AG08396 (cell line): ENCODE data around the gene TMEM250.
"Not testable (repeated sequence)": the region's sequence is repeated elsewhere in the genome, so short reads cannot be mapped to it uniquely, and the experiment has no call there.

Source experiments
- DNase-seq: peaks from one replicate; pipeline ENCODE4 v3.0.0; 2012; ENCODE audit warnings: low spot score, mixed read lengths

Gene TMEM250

GRCh38 chr9:136110082-136111061 is 8.3 kb downstream of the TMEM250 start:
- DNase-seq = no peak

DNA sequence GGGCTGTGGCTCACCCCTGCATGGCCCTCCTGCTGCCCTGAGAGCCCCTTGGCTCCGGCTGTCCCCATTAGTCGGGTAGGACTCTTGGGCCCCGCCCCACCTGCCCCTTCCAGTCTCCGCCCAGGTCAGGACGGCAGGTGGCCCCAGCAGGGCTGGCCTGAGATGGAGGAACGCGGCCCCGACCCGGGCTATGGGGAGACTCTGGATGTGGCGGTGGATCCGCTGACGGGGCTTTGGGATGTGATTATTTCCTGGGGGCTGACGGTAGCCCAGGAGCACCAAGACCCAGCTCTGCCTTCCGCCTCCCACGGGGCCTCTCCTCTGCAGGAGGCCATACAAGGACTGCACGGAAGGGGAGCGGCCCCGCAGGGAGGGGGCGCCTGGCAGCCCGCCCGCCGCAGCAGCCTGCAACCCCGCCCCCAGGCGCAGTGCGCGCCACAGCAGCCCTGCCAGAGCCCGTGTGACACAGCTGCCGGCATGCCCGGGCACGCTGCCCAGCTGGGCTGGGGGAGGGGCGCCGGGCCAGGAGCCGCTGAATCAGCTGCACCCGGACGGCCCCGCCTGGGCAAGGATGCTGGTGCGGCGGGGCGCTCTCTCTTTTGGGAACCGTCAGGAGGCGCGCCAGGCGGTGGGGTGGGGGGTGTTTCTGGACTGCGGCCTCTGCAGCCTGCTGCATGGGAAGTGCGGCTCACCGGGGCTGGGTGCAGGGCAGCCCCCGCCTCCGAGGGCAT is 9.2 kb downstream of the TMEM250 start:
- DNase-seq = peak; percentile 97

- DNase-seq = no peak
These were observed 9.9 kb downstream of the TMEM250 start for GRCh38 chr9:136108648-136109266.

DNA sequence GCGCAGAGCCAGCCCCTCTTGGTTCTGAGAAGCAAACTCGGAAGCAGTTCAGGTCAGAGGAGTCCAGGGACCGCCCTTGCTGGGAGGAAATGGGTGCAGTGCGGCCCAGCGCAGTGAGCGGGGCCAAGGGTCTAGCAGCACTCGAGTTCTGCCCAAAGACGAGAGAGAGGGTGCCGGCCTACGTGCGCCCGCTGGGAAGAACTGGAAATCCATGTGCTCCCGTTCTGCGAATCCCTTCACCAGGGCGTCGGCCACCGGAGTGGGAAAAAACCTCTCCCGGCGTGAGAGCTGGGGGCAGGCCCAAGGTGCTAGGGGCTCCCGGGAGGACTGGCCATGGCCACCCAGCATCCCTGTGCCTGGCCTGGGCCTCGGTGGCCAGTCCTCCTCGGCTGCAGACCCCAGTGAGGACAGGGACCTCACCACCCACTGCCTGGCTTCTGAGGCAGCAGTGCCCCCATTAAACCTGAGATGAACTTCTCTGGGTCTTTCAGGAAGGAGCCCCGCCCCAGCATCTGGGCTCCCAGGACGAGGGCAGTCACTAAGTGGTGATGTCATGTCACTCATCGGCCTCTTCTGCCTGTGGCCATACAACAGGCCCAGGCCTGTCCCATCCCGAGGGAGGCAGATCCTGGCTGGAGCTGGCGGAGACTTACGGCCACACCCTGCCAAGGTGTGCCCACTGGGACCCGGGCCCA is 10.6 kb downstream of the TMEM250 start:
- DNase-seq = no peak

GRCh38 chr9:136107155-136107952 is 11.3 kb downstream of the TMEM250 start:
- DNase-seq = no peak

DNA sequence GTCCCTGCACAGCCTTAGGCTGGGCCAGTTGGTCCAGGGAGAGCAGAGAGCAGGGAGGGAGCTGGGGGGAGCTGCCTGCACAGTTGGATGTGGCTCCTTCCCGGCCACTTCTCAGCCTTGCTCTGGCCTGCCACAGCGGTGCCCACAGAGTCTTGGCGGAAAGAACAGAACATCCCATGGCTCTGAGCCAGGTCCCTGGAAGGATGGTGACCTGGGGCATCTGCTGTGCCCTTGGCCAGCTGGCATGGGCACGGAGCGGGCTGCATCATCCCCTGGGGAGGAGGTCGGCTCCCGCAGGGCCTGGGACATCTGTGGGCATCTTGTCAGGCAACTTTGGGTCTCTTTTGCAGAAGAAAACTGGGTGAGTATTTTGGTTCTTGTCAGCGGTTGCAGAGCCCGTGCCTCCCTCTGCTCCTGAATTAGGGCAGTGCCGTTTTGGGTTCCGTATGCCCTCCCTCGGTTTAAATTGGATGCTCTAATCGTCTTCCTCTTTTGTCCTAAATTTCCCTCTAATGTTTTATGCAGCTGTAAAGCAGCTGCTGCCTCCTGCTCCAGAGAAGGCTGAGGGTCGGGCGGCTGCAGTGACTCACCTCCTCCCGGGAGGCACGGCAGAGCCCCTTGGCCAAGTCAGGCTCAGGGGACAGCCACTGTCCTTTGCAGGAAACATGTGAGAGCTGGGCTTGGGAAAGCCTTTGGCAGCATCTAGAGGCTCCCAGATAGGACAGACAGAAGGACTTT is 13.1 kb downstream of the TMEM250 start:
- peak; percentile 62 for DNase-seq

DNA sequence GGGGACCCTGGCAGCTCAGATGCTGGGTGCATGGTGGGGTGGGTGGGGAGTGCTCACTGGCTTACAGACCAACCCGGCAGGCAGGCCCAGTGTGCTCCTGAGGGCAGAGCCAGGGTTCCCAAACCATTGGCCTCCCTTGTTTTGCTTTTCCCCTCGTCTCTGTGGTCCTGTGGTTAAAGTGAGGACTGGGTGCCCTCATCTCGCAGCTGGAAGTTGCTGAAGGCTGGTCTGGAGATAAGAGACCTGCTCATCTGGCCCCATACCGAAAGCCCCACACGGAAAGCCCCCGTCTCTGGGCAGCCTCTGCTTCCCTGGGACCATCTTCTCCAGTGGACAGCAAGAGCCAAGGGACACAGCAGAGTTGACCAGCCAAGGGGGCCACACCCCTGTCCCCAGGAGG is 13.8 kb downstream of the TMEM250 start:
- no peak for DNase-seq

DNA sequence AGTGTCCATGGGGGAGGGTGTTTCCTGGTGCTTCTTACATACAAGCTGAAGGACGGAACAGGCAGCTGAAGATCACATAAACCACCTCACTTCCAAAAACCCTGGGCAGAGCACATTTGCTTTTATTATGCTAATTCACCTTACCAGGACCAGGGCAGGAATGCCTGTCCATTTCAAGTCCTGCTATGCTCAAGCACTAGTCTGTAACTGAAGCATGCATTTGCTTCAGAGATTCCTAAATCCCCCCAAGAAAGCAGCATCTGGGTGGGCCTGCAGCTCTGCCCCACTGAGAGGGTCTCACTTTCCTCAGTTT is 14.2 kb downstream of the TMEM250 start:
- no peak for DNase-seq

- DNase-seq = no peak
These were observed 14.8 kb downstream of the TMEM250 start for GRCh38 chr9:136103651-136104487.

GRCh38 chr9:136101615-136102074 is 17.0 kb downstream of the TMEM250 start:
- not testable (repeated sequence) for DNase-seq

DNA sequence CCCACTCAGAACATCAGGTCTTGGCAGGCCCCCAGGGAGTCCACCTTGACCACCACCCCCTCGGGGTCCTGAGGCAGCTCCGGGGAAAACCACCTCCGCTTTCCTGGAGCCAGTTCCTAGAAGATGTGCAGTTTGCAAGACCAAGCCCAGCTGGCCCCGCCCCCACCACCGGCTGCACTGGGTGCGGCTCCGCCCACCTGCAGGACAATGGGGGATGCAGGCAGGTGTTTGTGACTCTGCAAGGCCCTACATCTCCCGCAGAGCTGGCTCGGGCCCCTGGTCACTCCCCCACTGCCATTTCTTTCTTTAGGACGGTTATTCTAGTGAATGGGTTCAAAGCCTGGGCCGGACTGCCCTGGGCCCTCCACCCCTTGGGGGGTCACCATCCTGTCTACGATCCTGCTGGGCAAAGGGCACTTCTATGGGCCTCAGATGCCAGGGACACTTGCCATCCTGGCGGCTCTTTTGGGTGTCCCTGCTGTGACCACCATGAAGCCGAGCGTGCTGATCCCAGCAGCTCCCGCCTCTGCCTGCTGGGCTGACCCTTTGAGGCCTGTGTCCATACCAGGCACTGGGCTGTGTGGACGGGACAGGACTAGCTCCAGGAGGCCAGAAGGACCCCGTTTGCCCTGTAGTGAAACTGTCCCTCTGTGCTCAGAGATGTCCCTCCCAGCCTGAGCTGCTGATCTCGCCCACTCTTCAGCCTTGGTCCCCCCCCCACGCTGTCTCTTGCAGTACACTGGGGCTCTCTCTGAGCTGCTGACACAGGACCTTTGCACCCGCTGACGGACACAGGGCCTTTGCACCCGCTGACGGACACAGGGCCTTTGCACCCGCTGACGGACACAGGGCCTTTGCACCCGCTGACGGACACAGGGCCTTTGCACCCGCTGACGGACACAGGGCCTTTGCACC is 17.7 kb downstream of the TMEM250 start:
- no peak for DNase-seq

DNA sequence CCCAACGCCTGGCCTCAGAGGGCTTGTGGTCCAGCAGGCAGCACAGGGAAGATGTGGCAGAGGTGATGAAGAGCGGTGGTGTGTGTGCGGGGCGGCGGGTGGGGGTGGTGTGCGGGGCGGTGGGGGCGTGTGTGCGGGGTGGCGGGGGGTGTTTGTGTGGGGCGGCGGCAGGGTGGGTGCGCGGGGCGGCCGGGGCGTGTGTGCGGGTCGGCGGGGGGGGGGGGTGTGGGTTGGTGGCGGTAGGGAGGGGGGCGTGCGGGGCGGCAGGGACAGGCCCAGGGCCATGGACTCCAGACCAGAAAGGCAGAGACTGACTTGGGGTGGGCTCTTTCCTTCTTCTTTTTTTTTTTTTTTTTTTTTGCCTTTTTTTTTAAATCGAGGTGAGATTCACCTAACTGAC is 19.1 kb downstream of the TMEM250 start:
- DNase-seq = no peak

DNA sequence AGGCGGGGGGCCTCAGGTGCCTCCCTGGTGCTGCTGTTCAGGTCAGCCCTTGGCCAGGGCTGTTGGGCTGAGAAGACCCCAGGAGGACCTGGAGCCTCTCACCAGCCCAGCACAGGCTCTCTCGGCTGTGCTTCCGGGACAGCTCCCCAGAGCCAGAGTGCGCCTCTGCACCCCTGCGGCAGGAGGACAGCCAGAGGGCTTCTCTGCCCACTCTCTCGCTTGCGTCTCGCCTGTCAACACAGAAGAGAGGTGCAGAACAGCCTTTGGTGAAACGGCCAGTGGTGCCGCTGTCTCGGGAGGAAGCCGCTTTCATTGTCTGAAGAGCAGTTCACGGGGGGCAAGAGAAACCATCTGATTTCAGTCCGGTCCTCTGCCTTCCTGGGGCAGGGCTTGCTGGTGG is 19.8 kb downstream of the TMEM250 start:
- DNase-seq = no peak

- DNase-seq = no peak
These were observed 20.5 kb downstream of the TMEM250 start for GRCh38 chr9:136098210-136098609.

- DNase-seq = no peak
These were observed 22.1 kb downstream of the TMEM250 start for GRCh38 chr9:136096505-136097001.

DNA sequence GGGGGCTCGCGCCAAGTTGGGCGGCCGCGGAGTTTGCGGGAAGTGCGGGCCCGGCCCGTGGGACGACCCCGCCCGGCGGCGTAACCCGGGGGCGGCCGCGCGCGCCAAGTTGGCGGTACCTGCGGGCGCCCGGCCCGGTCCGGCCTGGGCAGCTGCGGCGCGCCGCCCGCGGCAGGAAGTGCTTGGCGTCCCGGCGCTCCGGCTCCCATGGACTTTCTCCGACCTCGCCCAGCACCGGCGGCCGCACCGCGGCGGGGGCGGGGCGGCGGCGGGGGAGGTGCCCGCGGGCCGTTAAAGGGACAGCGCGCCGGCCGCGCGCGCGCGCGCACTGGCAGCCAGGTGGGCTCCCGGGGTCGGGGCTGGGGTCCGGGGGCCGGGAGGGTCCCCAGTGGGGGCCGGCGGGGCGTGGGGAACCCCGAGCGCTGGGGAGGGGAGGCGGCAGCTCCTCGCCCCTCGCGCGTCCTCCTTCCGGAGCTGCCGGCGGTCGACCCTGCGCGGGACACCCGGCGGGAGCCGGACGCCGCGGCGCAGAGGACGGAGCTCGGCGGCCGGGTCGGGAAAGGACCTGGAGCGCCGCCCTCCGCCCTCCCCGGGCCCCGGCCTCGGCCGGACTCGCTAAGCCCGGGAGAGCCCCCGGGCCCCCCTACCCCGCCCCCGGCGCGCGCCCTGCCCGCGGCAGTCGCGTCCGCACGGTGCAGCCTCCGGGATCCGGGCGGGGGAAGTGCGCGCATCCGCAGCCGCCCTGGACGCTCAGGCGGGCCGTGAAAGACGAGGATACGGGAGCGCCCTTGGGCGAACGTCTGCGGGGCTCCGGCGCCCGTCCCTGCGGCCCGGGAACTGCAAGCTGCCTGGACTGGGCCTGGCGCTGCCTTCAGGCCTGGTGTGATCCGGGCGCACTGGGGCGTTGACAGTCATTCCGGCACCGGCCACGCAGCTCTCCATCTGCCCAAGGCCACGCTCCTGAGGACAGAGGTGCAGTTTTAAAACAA is 23.3 kb downstream of the TMEM250 start, which contains the start of gene NACC2:
TSS of gene NACC2 (minus strand) at position 220 of the 989 bp plus-strand sequence. CDS start 44,768 bp downstream, outside the sequence.
- DNase-seq = peak; percentile 90
